GM12801 (cell line): Measurements from ENCODE around the gene LRRC34.

Experiments
- TF ChIP-seq, protein P1 (sequence below): IDR thresholded peaks from one replicate; pipeline ENCODE4 v1.5.1; 2011; ENCODE audit warnings: control low read depth; ENCODE audit not compliant: insufficient read length; ENCODE audit errors: extremely low read depth

The LRRC34 gene

DNA sequence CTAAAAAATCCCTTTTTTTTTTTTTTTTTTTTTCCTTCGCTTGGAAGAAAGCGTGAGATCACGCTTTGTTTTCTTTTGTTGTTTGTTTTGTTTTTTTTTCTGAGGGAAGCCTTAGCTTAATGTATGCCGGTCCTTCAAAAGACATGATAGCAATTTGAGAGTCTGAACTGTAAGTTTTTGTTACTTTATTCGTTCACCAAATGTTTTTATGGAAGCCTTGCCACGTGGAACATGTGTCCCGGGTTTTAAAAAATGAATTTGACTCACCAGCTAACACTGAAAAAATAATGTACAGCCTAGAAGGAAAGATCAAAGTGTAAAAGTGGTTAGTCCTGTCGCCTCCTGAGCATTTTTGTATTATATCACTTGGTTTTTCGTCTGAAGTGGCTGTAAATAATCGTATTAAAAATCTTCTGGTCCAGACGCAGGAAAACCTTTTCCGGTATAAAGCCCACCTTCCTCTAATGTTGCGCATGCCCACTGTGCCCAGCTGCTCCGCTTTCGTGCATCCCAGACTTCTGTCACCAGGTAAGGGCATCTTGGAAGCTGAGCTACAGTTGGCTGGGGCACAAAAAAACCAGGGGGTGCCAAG lies 40.3 kb downstream of the LRRC34 start:
- TF ChIP-seq, protein P1, sequence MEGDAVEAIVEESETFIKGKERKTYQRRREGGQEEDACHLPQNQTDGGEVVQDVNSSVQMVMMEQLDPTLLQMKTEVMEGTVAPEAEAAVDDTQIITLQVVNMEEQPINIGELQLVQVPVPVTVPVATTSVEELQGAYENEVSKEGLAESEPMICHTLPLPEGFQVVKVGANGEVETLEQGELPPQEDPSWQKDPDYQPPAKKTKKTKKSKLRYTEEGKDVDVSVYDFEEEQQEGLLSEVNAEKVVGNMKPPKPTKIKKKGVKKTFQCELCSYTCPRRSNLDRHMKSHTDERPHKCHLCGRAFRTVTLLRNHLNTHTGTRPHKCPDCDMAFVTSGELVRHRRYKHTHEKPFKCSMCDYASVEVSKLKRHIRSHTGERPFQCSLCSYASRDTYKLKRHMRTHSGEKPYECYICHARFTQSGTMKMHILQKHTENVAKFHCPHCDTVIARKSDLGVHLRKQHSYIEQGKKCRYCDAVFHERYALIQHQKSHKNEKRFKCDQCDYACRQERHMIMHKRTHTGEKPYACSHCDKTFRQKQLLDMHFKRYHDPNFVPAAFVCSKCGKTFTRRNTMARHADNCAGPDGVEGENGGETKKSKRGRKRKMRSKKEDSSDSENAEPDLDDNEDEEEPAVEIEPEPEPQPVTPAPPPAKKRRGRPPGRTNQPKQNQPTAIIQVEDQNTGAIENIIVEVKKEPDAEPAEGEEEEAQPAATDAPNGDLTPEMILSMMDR: no peak

DNA sequence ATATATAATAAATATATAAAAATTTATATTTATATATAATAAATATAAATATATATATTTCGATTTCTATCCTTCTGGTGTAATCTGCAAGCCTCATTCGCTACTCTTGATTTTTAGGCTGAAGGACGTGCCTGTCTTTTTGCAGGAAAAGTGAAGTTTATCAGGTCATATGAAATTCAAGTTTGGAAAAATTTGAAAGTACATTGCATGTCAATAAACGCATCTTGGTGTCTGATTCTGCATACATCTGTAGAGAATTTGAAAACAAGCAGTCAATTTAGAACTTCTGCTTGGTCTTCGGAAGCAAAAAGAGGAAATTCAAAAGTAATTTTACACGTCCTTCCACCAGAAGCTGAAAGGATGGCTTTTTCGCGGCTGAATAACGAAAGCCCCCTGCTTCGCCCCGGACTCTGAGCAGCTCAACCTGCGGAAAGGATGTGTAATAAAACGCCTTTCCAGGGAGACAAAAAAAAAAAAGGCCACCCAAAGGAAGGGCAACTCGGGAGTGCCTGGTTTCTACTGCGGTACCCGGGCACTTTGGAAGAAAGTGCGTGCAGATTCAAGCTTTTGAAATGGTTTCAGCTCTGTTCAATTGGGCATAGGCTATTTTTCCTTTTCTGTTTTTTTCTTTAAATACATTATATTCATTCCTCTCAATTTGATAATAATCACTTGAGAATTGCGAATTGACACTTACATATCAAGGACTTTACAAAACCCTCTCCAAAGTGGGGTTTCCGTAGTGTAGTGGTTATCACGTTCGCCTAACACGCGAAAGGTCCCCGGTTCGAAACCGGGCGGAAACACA lies 41.0 kb downstream of the LRRC34 start:
- TF ChIP-seq, protein P1: no peak

DNA sequence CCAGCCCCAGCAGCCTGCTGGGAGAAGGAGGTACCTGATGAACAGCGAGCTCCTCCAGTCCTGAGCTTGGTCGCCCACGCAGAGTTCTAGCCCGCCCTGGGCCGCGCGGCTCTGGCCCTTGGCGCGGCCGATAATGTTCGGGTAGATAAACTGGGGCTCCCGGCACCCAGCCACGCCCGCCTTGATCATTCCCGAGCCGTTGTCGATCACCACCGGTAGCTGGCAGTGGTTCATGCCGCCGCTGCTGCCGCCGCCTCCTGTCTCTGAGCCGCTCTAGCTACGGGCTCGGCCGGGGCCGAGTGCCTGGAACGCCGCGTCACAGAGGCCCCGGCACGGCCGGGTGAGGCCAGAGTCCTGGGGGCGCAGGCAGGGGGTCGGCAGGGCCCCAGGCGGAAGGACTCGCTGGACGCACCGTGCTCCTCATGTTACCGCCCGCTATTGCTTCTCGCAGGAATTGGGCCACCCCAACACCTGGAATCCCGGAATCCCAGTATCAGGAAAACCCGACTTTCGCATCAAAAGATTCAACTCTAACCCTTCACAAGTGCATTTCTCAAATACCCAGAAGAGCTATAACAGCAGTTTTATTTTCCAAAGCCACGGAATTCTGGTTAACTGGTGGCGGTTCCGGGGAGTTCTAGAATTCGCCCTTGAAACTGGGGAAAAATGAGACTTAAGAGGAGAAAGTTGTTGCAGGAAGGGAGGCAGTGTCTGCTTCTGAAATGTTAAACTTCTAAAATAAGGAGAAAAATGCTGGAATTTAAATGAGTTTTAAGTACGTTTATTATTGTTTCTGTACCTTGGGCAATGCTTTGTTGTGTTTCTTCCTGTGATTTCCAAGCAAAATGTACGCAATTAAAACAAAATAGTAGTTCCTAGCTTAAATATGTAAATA lies 43.2 kb downstream of the LRRC34 start, which contains the start of gene ACTRT3:
Gene ACTRT3 (minus strand): TSS at position 275 of the 895 bp plus-strand sequence. CDS start 41 bp downstream, at position 234.
- TF ChIP-seq, protein P1: no peak

DNA sequence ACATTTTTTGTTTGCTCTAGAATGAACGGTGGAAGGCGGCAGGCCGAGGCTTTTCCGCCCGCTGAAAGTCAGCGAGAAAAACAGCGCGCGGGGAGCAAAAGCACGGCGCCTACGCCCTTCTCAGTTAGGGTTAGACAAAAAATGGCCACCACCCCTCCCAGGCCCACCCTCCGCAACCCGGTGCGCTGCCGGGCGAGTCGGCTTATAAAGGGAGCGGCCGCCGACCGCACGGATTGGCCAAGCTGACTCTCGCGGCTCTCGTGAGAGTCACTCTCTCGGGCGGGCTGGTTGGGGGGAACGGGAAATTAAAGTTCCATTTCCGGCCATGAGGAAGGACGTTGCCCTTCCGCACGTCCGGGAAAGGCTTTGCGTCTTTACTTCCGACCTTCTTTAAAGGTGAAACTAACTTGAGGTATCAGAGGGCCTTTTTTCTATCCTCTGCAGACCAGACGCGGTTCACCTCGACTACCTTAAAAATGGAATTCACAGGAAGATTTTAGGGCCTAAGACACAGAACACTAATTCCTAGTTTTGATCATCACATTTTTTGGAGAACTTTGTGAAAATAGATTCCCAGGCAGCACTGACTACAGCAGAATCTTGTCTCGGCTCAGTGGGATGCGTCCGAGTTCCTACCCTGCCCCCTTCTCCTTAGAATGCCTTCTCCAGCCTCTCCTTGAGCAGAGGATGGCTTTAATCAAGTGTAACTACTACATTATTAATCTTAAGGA lies 47.7 kb downstream of the LRRC34 start, which contains the start of gene TERC:
Gene TERC (minus strand): TSS at position 179 of the 731 bp plus-strand sequence.
- TF ChIP-seq, protein P1: no peak

DNA sequence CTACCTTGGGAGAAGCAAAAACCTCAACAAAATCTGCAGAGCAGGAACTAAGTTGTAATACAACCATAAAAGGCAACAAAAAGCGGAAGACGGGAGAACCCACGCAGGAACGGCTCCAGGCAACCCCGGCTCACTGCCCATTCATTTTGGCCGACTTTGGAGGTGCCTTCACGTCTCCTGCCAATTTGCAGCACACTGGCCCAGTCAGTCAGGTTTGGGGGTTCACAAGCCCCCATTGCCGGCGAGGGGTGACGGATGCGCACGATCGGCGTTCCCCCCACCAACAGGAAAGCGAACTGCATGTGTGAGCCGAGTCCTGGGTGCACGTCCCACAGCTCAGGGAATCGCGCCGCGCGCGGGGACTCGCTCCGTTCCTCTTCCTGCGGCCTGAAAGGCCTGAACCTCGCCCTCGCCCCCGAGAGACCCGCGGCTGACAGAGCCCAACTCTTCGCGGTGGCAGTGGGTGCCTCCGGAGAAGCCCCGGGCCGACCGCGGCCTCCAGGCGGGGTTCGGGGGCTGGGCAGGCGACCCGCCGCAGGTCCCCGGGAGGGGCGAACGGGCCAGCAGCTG lies 48.3 kb downstream of the LRRC34 start:
- TF ChIP-seq, protein P1: no peak

DNA sequence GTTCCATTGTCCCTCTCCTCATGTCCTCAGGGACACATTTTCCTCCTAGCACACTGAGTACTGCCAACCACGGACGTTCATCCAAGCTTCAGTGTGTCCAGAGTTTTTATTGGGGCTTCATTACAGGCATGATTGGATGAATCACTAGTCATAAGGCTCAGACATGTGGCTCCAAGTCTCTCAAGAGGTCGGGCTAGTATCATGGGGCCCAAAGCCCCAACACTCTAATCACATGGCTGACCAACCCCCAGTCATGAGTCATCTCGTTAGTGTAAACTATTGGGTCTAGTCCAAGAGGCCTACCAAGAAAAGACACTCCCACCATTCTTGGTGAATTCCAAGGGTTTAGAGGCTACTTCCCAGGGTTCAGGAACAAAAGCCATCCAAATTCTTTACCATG lies 52.2 kb downstream of the LRRC34 start:
- TF ChIP-seq, protein P1: no peak
